ENCODE results near the gene CFAP141.

- no peak for TF ChIP-seq CTCF (IDR thresholded peaks at IDR 0.05)
- TF ChIP-seq POLR2A (IDR thresholded peaks at IDR 0.05), result no peak
- TF ChIP-seq POLR2AphosphoS5 (IDR thresholded peaks at IDR 0.05), result no peak
- TF ChIP-seq EP300 (IDR thresholded peaks at IDR 0.05), result no peak
These were observed 6.0 kb upstream of the CFAP141 start for GRCh38 chr1:154212083-154212482.

All from gastroesophageal sphincter (tissue), 3 donors.